Natural killer cell (primary cell): Measurements from ENCODE around the gene BRCA2. TPM values are rescaled to one million over a fixed set of nuclear protein-coding genes. Genes with fewer than 3 reads are reported as not detected.

Source experiments
- ATAC-seq, 3 donors: fragments of 150-1000 bp in 2 of 3; fragments of 200-7000 bp in 1 of 3; cut with Tn5 transposase; 1 replicate in 1 of 3; 2 replicates in 2 of 3; pipeline ENCODE4 v1.10.0; 2021; ENCODE audit warnings: mild to moderate bottlenecking in 2 of 3, moderate library complexity in 2 of 3
- DNase-seq, 2 donors: peaks; one replicate each; pipeline versions ENCODE4 v3.0.0 to v3.0.0-alpha.2; 2013 to 2021; ENCODE audit warnings: mixed read lengths in 1 of 2
- H3K27ac ChIP-seq: one replicate; pipeline ENCODE4 v1.5.1; 2013; ENCODE audit warnings: mild to moderate bottlenecking, low read length
- H3K27me3 ChIP-seq: one replicate; pipeline ENCODE4 v1.6.1; 2013; ENCODE audit warnings: low read length; ENCODE audit not compliant: control insufficient read depth, insufficient read depth
- H3K36me3 ChIP-seq: one replicate; pipeline ENCODE4 v1.6.1; 2013; ENCODE audit warnings: low read length; ENCODE audit not compliant: control insufficient read depth, insufficient read depth
- H3K4me1 ChIP-seq: one replicate; pipeline ENCODE4 v1.6.1; 2013; ENCODE audit warnings: low read length; ENCODE audit not compliant: control insufficient read depth, insufficient read depth
- H3K4me3 ChIP-seq: one replicate; pipeline ENCODE4 v1.5.1; 2013; ENCODE audit warnings: low read length
- H3K9me3 ChIP-seq: one replicate; pipeline ENCODE4 v1.6.1; 2013; ENCODE audit warnings: low read length; ENCODE audit not compliant: control insufficient read depth, insufficient read depth
- H3K27ac Mint-ChIP-seq, 2 donors: one replicate each; pipeline ENCODE4 v1.8.0; 2022; ENCODE audit warnings: mild to moderate bottlenecking in 2 of 2, mixed read lengths in 2 of 2, moderate library complexity in 1 of 2
- H3K27me3 Mint-ChIP-seq, 2 donors: one replicate each; pipeline ENCODE4 v1.8.0; 2022; ENCODE audit warnings: low read depth in 2 of 2, mixed read lengths in 2 of 2
- H3K36me3 Mint-ChIP-seq: one replicate; pipeline ENCODE4 v1.8.0; 2022; ENCODE audit warnings: mixed read lengths
- H3K4me1 Mint-ChIP-seq, 2 donors: one replicate each; pipeline ENCODE4 v1.8.0; 2022; ENCODE audit warnings: mixed read lengths in 2 of 2
- H3K4me3 Mint-ChIP-seq: one replicate; pipeline ENCODE4 v1.8.0; 2022; ENCODE audit warnings: mild to moderate bottlenecking, moderate library complexity, mixed read lengths
- H3K9me3 Mint-ChIP-seq, 2 donors: one replicate each; pipeline ENCODE4 v1.8.0; 2022; ENCODE audit warnings: mixed read lengths in 2 of 2
- WGBS: methylation state at CpG from one replicate; pipeline ENCODE4 v1.1.7; 2013; ENCODE audit warnings: missing lambda C conversion rate; ENCODE audit not compliant: insufficient coverage; 5-methylcytosine and 5-hydroxymethylcytosine counted together
- intact Hi-C: fragments of 100-400 bp; cut with micrococcal nuclease; formaldehyde crosslinking; loops from one replicate; pipeline ENCODE4 v1.14.2; 2022
- total RNA-seq, 4 donors: library from RNA; stranded (reverse); fragments of 120-200 nt in 1 of 4; gene quantifications; one replicate each; pipeline versions ENCODE4 v1.2.3 to v1.2.4, GENCODE V29; 2013 to 2022
- TF ChIP-seq, protein P1 (sequence below): fragments of 200-600 bp; IDR thresholded peaks from one replicate; pipeline ENCODE4 v1.8.0; 2022; ENCODE audit warnings: antibody characterized with exemption

The BRCA2 gene
- total RNA-seq, 3 donors from 2014 or later (not counting 1 experiment from before 2014, with no cell fraction given) = 3.6 to 4.3 (median 3.6) TPM

DNA sequence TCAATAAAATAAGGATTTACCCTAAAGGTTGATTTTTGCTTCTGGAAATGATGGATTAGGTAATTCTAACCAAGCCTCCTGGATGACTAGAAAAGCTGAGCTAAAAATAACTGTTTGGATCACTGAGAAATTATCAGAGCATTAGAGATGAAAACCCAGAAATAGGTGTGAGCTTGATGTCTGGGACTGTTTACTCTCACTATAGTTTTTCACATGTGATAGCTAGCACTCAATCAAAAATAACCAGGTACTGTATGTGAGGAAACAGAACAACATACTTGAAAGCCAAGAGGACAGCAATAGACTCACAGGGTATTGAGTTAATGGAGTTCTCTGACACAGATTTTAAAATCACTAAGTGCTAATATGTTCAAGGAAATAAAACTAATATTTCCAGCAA is 9.7 kb upstream of the BRCA2 start:
- Histone ChIP-seq H3K36me3 (no peaks in the 10 kb centered on the region), H3K4me1 (peaks cover 4% of the 10 kb centered on the region), H3K27me3 (peaks cover 4% of the 10 kb centered on the region), H3K4me3 (no peak overlapping the region), H3K9me3 (no peaks in the 10 kb centered on the region), H3K27ac (no peak overlapping the region)
- Mint-ChIP-seq H3K4me3 (no peak overlapping the region), H3K27me3 (peaks cover 0 to 8% of the 10 kb centered on the region in 2 donors), H3K4me1 (peaks cover 10 to 14% of the 10 kb centered on the region in 2 donors), H3K9me3 (no peaks in the 10 kb centered on the region), H3K36me3 (no peaks in the 10 kb centered on the region), H3K27ac (no peak overlapping the region)
- intact Hi-C loops = no loop called here
- ATAC-seq (no peak), DNase-seq (no peak)
- TF ChIP-seq, protein P1, sequence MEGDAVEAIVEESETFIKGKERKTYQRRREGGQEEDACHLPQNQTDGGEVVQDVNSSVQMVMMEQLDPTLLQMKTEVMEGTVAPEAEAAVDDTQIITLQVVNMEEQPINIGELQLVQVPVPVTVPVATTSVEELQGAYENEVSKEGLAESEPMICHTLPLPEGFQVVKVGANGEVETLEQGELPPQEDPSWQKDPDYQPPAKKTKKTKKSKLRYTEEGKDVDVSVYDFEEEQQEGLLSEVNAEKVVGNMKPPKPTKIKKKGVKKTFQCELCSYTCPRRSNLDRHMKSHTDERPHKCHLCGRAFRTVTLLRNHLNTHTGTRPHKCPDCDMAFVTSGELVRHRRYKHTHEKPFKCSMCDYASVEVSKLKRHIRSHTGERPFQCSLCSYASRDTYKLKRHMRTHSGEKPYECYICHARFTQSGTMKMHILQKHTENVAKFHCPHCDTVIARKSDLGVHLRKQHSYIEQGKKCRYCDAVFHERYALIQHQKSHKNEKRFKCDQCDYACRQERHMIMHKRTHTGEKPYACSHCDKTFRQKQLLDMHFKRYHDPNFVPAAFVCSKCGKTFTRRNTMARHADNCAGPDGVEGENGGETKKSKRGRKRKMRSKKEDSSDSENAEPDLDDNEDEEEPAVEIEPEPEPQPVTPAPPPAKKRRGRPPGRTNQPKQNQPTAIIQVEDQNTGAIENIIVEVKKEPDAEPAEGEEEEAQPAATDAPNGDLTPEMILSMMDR = no peak

DNA sequence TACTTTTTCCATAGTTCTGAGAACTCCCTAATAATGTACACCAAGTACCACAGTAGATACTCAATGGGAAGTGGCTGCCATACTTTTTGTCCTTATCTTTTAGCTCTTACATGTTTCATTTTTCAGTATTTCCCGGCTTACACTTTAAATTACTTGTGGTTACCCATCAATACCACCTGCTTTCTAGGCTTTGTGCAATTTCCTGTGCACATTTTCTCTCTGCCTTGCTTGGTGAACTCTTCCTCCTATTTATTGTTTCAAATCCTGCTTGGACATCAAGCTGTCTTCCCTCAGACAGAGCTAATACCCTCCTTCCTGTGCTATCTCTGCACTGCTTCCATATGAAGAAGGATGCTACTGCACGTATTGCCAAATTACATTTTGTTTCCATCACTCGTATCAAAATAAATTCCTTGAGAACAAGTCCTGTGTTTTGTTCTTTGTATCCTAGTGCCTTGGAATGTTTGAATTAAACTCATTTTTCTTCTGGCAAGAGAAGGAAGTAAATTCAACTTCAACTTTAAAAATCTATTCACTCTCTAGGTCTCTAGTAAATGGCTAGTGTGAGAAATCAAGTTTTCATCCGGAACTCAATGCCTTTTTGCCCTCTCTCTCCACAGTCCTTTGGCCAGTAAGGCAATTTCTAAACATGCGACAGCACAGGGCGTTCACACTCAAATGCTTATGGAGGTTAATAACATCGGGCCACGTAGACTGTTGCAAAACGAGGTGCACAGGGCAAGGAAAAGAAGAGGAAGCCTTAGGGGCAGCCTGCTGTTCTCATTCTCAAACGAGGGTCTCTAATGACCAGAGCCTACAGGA is 5.8 kb upstream of the BRCA2 start:
- no peaks in the 10 kb centered on the region for H3K9me3 Mint-ChIP-seq
- H3K4me3 ChIP-seq = no peak overlapping the region
- H3K36me3 ChIP-seq = no peaks in the 10 kb centered on the region
- TF ChIP-seq, protein P1 = no peak
- peaks cover 8% of the 10 kb centered on the region for H3K4me1 ChIP-seq
- H3K36me3 Mint-ChIP-seq = no peaks in the 10 kb centered on the region
- DNase-seq = no peak
- H3K9me3 ChIP-seq = no peaks in the 10 kb centered on the region
- H3K27me3 ChIP-seq = no peaks in the 10 kb centered on the region
- peak overlapping the region; percentile 74 for H3K4me3 Mint-ChIP-seq
- no peak overlapping the region for H3K27ac Mint-ChIP-seq
- H3K27me3 Mint-ChIP-seq = peaks cover 0 to 8% of the 10 kb centered on the region in 2 donors
- peaks cover 13 to 20% of the 10 kb centered on the region in 2 donors for H3K4me1 Mint-ChIP-seq
- intact Hi-C loops = loop anchor here (1.0 to 10.0 kb wide), 2 partner anchors 275 to 399 kb away; partner anchors contain the start of gene FRY
- ATAC-seq = peak in 2 of 3 donors; percentile 27 to 38
- WGBS = 40% methylated on average over 10 of the region's 10 CpGs
- H3K27ac ChIP-seq = no peak overlapping the region

DNA sequence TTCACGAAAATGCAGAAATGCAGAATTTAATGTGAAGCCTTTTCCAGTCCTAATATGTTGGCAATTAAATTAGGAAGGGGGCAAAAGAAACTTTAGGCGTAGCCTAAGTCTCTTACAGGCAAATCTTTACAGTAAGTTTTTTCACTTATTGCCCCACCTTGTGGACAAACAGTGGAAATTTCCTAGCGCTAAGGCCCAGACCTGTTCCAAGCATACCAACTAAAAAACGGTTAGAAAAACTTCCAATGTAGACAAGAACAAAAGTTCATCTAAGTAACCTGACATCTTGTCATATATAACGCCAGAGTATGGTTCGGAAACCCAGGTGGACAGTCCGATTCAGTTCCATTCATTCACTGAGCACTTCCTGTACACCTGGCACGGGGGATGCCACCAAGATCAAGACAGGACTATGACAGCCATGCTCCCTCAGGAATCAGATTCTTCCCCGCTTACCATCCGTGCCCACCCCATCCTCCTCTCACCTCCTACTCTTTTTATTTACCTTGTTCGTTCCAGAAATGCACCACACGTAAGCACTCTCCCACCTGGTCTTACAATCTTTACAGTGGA is 5.1 kb upstream of the BRCA2 start:
- H3K4me3 ChIP-seq = no peak overlapping the region
- 54% methylated on average over 12 of the region's 12 CpGs for WGBS
- intact Hi-C loops = loop anchor here (1.0 to 10.0 kb wide), 2 partner anchors 275 to 400 kb away; partner anchors contain the start of gene FRY
- H3K27ac Mint-ChIP-seq = no peak overlapping the region
- no peaks in the 10 kb centered on the region for H3K36me3 ChIP-seq
- TF ChIP-seq, protein P1 = peak; percentile 72
- no peaks in the 10 kb centered on the region for H3K36me3 Mint-ChIP-seq
- no peaks in the 10 kb centered on the region for H3K27me3 ChIP-seq
- H3K27ac ChIP-seq = no peak overlapping the region
- ATAC-seq = peak; percentile 24 to 46 (median 26)
- H3K9me3 Mint-ChIP-seq = no peaks in the 10 kb centered on the region
- peak in 1 of 2 donors; percentile 69 for DNase-seq
- H3K4me1 ChIP-seq = peaks cover 15% of the 10 kb centered on the region
- H3K4me1 Mint-ChIP-seq = peaks cover 20 to 27% of the 10 kb centered on the region in 2 donors
- peak overlapping the region; percentile 74 for H3K4me3 Mint-ChIP-seq
- H3K9me3 ChIP-seq = no peaks in the 10 kb centered on the region
- peaks cover 0 to 8% of the 10 kb centered on the region in 2 donors for H3K27me3 Mint-ChIP-seq
